Bronchial epithelial cell (primary cell): ENCODE measurements around the gene GRIFIN. TPM values are rescaled to one million over a fixed set of nuclear protein-coding genes. Genes with fewer than 3 reads are reported as not detected.

Source experiments
- DNase-seq: peaks from one replicate; pipeline ENCODE4 v3.0.0-alpha.2; 2010; ENCODE audit warnings: low read depth
- FAIRE-seq: peaks from 2 replicates; lab custom pipeline; 2011; peaks lifted over from hg19 to GRCh38; lab: Jason Lieb, UNC
- H3K27me3 ChIP-seq: 2 replicates; pipeline ENCODE4 v1.5.1; 2011; ENCODE audit warnings: low read length; ENCODE audit not compliant: control insufficient read depth, insufficient read depth
- H3K36me3 ChIP-seq: 2 replicates; pipeline ENCODE4 v1.5.1; 2011; ENCODE audit warnings: low read length; ENCODE audit not compliant: control insufficient read depth, insufficient read depth
- H3K4me3 ChIP-seq: 2 replicates; pipeline ENCODE4 v1.5.1; 2011; ENCODE audit warnings: mild to moderate bottlenecking, low read depth, low read length, control low read depth
- total RNA-seq: library from RNA; depleted of rRNA; stranded (reverse); fragments of >200 nt; gene quantifications from 2 replicates; pipeline ENCODE4 v1.2.1, GENCODE V29; 2014
- TF ChIP-seq, protein P1 (sequence below): IDR thresholded peaks from 2 replicates; pipeline ENCODE4 v1.5.1; 2011; ENCODE audit warnings: mild to moderate bottlenecking, moderate library complexity, low read length, control low read depth, inconsistent platforms; ENCODE audit not compliant: insufficient read depth, severe bottlenecking

GRIFIN gene
- total RNA-seq, 1 donor from 2014 or later = not detected

GRCh38 chr7:2502647-2502966 is 26.4 kb upstream of the GRIFIN start:
- Histone ChIP-seq H3K27me3 (peaks cover 13% of the 10 kb centered on the region), H3K4me3 (no peak overlapping the region), H3K36me3 (no peaks in the 10 kb centered on the region)
- DNase-seq = no peak
- TF ChIP-seq, protein P1, sequence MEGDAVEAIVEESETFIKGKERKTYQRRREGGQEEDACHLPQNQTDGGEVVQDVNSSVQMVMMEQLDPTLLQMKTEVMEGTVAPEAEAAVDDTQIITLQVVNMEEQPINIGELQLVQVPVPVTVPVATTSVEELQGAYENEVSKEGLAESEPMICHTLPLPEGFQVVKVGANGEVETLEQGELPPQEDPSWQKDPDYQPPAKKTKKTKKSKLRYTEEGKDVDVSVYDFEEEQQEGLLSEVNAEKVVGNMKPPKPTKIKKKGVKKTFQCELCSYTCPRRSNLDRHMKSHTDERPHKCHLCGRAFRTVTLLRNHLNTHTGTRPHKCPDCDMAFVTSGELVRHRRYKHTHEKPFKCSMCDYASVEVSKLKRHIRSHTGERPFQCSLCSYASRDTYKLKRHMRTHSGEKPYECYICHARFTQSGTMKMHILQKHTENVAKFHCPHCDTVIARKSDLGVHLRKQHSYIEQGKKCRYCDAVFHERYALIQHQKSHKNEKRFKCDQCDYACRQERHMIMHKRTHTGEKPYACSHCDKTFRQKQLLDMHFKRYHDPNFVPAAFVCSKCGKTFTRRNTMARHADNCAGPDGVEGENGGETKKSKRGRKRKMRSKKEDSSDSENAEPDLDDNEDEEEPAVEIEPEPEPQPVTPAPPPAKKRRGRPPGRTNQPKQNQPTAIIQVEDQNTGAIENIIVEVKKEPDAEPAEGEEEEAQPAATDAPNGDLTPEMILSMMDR = no peak
- FAIRE-seq = no peak

- DNase-seq (no peak), FAIRE-seq (no peak)
- Histone ChIP-seq H3K4me3 (no peak overlapping the region), H3K36me3 (no peaks in the 10 kb centered on the region), H3K27me3 (peaks cover 17% of the 10 kb centered on the region)
- TF ChIP-seq, protein P1 = no peak
Observed at GRCh38 chr7:2501947-2502646, 25.9 kb upstream of the GRIFIN start.

GRCh38 chr7:2500701-2501100 is 24.5 kb upstream of the GRIFIN start:
- FAIRE-seq (no peak), DNase-seq (no peak)
- Histone ChIP-seq H3K36me3 (no peaks in the 10 kb centered on the region), H3K4me3 (no peak overlapping the region), H3K27me3 (peaks cover 18% of the 10 kb centered on the region)
- TF ChIP-seq, protein P1 = no peak

GRCh38 chr7:2499719-2500430 is 23.7 kb upstream of the GRIFIN start:
- TF ChIP-seq, protein P1 = no peak
- DNase-seq (no peak), FAIRE-seq (no peak)
- H3K36me3 ChIP-seq = no peaks in the 10 kb centered on the region
- peaks cover 18% of the 10 kb centered on the region for H3K27me3 ChIP-seq
- H3K4me3 ChIP-seq = no peak overlapping the region

- Histone ChIP-seq H3K4me3 (no peak overlapping the region), H3K36me3 (no peaks in the 10 kb centered on the region), H3K27me3 (peaks cover 18% of the 10 kb centered on the region)
- DNase-seq = no peak
- TF ChIP-seq, protein P1 = no peak
- FAIRE-seq = no peak
Observed at GRCh38 chr7:2499181-2499580, 23.0 kb upstream of the GRIFIN start.
